Adrenal gland (tissue), 5 donors: ENCODE results near the gene CHTF18.

Experiments used
- CTCF ChIP-seq, 6 experiments: fragments of 450-650 bp in 4 of 6; fragments of 200-600 bp in 2 of 6; sonication (generic) in 1 of 6; IDR thresholded peaks; 1 replicate in 5 of 6; 2 replicates in 1 of 6; pipeline versions ENCODE4 v1.5.1 to v1.8.0; 2016 to 2021; ENCODE audit warnings: antibody characterized with exemption in 6 of 6, mild to moderate bottlenecking in 2 of 6, moderate library complexity in 1 of 6
- POLR2A ChIP-seq, 2 donors: fragments of 450-650 bp; IDR thresholded peaks; one replicate each; pipeline ENCODE4 v1.6.1; 2017; ENCODE audit warnings: antibody characterized with exemption in 2 of 2, mild to moderate bottlenecking in 2 of 2, moderate library complexity in 1 of 2
- donor health status: DM: no; HTN: no; CAD: no.

DNA sequence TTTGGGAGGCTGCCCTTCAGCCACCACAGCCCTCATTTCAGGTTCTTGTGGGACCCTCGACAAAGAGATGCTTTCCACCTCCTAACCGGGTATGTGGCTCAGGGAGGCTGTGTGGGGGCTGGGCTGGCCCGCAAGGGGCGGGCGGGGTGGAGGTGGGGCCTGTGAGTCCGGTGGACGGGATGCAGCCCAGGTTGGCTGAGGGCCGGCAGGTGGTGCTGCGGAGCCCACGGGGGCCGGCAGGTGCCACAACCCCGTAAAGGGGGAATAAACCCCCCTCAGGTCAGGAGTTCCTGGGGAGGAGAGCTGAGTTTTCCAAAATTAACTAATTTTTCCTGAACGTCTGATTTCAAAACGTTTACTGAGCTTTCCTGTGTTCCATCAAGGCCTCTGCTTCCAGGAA is 42.7 kb upstream of the CHTF18 start:
- TF ChIP-seq CTCF (IDR thresholded peaks at IDR 0.05) (no peak), POLR2A (IDR thresholded peaks at IDR 0.05) (no peak)
